CD4-positive, CD25-positive, alpha-beta regulatory T cell (primary cell): ENCODE data around the gene RNF144B. TPM values are rescaled to one million over a fixed set of nuclear protein-coding genes. Genes with fewer than 3 reads are reported as not detected.

Experiments
- polyA plus RNA-seq, 4 donors: library from polyadenylated mRNA; unstranded; fragments of 300-500 nt; fragmentation: Illumina TruSeq; gene quantifications; one replicate each; pipeline ENCODE4 v1.2.3, GENCODE V29; 2021
- total RNA-seq: library from RNA; stranded (reverse); gene quantifications from one replicate; pipeline ENCODE4 v1.2.3, GENCODE V29; 2022

Gene RNF144B
- total and polyA plus RNA-seq, 5 donors from 2014 or later: 0.21 to 1.7 (median 1.1) TPM

Other genes with a start within 250 kb of the RNF144B start
- gene TPMT, start 232.3 kb upstream of the RNF144B start, total RNA-seq: 8.3 TPM
- gene TPMT, start 232.3 kb upstream of the RNF144B start, polyA plus RNA-seq: 10 to 100 TPM; 13.0 to 19.4 (median 15.1) TPM
- 13.1 TPM for gene KDM1B, start 231.9 kb upstream of the RNF144B start, total RNA-seq
- gene KDM1B, start 231.9 kb upstream of the RNF144B start, polyA plus RNA-seq: 1 to 10 TPM in 3 of 4 donors, under 1 TPM in 1; 0.94 to 3.2 (median 2.2) TPM
- 75.3 TPM for gene DEK, start 122.8 kb upstream of the RNF144B start, total RNA-seq
- gene DEK, start 122.8 kb upstream of the RNF144B start, polyA plus RNA-seq: 10 to 100 TPM; 34.9 to 73.1 (median 66.9) TPM